Measurements from ENCODE around the gene XXYLT1.

- TF ChIP-seq KHSRP (IDR thresholded peaks at IDR 0.05) (no peak), RCOR1 (IDR thresholded peaks at IDR 0.05; ENCODE audit: borderline replicate concordance in 1 of 2, low read depth in 2 of 2, low read length in 2 of 2) (no peak)
Measured at GRCh38 chr3:195251336-195252065, 19.5 kb downstream of the XXYLT1 start.

All from K562 (cell line).